OCI-LY7 (cell line): ENCODE measurements around the gene RFWD3.

ENCODE experiments used
- EZH2phosphoT487 ChIP-seq: fragments of 200-600 bp; sonication (generic); IDR thresholded peaks from 2 replicates; pipeline ENCODE4 v1.6.1; 2018; ENCODE audit warnings: low read depth, borderline replicate concordance, mild to moderate bottlenecking, mixed run types, antibody characterized with exemption, low read length, moderate library complexity, mixed read lengths
- TF ChIP-seq, protein P1 (sequence below): fragments of 200-600 bp; sonication (generic); conservative IDR thresholded peaks from 2 replicates; pipeline ENCODE4 v1.5.1; 2014; ENCODE audit warnings: mild to moderate bottlenecking, antibody characterized with exemption, low read length, moderate library complexity, mixed read lengths

DNA sequence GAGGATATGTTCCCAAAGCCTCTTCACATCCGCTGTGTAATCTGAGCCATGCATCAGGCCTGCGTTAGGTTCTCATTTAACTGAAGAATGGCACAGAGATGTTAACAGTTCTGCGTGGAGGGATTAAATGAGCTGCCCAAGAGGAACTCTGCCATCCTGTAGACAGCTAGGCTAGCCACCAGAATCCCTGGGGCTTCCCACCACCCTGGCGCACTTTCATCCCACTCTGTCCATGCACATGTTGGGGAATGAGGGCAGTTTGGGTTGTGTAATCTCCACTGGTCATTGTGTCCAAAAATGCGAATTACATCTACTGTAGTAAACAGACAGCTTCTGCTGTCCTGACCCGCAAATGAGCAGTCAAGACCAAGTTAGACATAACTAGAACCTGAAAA lies 58.7 kb downstream of the RFWD3 start:
- TF ChIP-seq, protein P1, sequence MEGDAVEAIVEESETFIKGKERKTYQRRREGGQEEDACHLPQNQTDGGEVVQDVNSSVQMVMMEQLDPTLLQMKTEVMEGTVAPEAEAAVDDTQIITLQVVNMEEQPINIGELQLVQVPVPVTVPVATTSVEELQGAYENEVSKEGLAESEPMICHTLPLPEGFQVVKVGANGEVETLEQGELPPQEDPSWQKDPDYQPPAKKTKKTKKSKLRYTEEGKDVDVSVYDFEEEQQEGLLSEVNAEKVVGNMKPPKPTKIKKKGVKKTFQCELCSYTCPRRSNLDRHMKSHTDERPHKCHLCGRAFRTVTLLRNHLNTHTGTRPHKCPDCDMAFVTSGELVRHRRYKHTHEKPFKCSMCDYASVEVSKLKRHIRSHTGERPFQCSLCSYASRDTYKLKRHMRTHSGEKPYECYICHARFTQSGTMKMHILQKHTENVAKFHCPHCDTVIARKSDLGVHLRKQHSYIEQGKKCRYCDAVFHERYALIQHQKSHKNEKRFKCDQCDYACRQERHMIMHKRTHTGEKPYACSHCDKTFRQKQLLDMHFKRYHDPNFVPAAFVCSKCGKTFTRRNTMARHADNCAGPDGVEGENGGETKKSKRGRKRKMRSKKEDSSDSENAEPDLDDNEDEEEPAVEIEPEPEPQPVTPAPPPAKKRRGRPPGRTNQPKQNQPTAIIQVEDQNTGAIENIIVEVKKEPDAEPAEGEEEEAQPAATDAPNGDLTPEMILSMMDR: no peak
- TF ChIP-seq EZH2phosphoT487: no peak
